Measurements from ENCODE around the gene HIGD1B.

DNA sequence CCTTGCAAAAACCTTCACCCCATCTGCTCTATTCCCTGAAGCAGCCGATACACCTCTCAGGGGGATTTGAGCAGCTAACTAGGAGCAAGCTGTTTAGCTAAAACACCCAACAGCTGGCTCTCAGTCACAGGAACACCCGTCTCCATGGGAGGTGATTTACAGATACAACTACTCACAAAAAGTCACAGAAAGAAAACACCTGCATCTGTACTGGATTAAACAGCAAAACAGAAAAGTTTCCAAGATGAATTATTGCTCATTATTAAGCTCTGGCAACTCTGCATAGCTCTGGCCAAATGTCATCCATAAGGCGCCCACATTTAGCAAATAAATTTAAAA is 39.9 kb upstream of the HIGD1B start:
- TF ChIP-seq EP300 (IDR thresholded peaks at IDR 0.05): no peak
- TF ChIP-seq POLR2A (IDR thresholded peaks at IDR 0.05): no peak
